ENCODE data around the gene ERGIC1.

DNA sequence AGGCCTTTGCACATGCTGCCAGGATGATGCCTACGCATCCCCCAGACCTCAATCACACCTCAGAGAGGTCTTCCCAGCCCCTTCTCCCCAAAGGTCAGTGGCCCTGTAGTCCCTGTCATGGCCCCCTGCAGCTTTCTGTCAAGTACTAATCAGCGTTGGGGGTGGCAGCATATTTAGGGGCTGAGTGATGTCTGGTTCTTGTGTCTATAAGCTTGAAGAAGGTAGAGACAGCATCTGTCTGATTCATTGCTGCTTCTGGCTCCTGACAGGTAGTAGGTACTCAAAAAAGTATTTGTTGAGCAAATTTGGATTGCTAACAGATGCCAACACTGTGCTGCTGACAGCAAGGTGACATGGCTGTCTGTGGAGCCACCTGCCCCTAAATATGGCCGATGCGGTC, 73.6 kb downstream of the ERGIC1 start:
- TF ChIP-seq, protein P1, sequence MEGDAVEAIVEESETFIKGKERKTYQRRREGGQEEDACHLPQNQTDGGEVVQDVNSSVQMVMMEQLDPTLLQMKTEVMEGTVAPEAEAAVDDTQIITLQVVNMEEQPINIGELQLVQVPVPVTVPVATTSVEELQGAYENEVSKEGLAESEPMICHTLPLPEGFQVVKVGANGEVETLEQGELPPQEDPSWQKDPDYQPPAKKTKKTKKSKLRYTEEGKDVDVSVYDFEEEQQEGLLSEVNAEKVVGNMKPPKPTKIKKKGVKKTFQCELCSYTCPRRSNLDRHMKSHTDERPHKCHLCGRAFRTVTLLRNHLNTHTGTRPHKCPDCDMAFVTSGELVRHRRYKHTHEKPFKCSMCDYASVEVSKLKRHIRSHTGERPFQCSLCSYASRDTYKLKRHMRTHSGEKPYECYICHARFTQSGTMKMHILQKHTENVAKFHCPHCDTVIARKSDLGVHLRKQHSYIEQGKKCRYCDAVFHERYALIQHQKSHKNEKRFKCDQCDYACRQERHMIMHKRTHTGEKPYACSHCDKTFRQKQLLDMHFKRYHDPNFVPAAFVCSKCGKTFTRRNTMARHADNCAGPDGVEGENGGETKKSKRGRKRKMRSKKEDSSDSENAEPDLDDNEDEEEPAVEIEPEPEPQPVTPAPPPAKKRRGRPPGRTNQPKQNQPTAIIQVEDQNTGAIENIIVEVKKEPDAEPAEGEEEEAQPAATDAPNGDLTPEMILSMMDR (IDR thresholded peaks at IDR 0.05): no peak
- TF ChIP-seq POLR2A (IDR thresholded peaks at IDR 0.05): no peak
